GM18873 (cell line): Measurements from ENCODE around the gene SYCP1.
"Not testable (repeated sequence)": the region's sequence is repeated elsewhere in the genome, so short reads cannot be mapped to it uniquely, and the experiment has no call there.

Experiments
- ATAC-seq: cut with Tn5 transposase; IDR thresholded peaks from one replicate; pipeline ENCODE4 v1.9.1; 2021; ENCODE audit warnings: mild to moderate bottlenecking, moderate library complexity, moderate number of reproducible peaks; ENCODE audit not compliant: unreplicated experiment, low FRiP score

SYCP1 gene

DNA sequence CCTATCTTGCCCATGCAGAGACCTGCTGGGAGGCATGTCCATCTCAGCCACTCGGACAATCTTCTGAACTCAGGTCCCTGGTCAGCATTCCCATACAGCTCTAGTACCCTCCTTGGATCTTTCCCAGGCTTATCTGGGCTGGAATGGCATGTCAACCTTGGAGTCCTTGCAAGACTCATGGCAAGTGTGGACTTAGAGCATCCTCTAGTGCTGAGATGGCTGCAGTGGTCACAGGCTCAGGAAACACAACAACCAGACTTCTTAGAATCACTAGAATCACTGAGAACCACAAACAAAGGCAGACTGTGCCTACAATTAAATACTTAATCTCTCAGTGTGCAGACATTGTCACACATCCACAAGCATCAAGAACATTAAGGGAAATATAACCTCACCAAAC lies 101.9 kb downstream of the SYCP1 start:
- ATAC-seq = no peak

GRCh38 chr1:114959423-114959822 lies 104.8 kb downstream of the SYCP1 start:
- no peak for ATAC-seq

DNA sequence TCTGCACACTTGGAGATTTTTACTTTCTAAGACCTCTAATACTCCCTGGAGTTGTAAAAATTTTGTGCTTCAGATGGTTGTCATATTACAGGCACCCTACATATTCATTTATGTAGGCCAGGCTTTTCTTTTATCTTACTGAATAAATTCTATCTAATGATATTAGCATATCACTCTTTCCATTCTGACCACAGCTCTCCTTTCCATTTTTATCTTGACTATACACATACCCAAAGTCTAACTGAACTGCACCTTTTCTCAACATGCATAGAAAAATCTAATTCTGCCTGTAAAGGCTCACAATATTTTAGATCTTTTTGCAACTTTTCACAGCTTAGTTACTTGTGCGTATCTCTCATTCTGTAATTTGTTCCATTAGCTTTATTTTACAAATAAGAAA lies 122.2 kb downstream of the SYCP1 start:
- ATAC-seq = no peak

DNA sequence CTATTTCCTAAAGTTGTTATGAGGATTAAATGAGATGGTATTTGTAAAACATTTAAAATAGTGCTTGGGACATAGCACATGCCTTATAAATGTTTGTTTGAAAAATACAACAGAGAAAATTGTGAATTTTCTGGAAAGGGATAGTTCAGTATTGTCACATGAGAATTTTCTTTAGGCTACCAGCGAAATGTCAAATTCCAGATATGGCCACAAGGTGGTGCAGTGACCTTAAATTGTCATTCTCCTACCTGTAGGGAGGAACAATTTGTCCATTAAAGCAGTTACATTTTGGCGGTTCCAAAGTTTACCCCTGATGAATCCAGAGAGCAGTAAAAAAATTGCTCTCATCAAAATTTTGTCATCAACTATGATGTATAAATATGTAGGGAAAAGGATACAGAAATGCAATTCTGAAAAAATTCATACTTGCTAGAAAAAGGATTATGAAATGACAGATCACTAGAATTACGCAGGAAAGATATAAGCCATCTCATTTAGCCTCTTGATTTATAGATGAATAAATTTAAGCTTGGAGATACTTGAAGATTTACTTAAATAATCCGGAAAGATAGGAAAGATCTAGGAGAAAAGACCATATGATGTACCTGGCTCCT lies 124.7 kb downstream of the SYCP1 start:
- no peak for ATAC-seq

- ATAC-seq = no peak
Observed at GRCh38 chr1:114982251-114982650, 127.6 kb downstream of the SYCP1 start.

- ATAC-seq = no peak
Observed at GRCh38 chr1:114986286-114986685, 131.6 kb downstream of the SYCP1 start.

DNA sequence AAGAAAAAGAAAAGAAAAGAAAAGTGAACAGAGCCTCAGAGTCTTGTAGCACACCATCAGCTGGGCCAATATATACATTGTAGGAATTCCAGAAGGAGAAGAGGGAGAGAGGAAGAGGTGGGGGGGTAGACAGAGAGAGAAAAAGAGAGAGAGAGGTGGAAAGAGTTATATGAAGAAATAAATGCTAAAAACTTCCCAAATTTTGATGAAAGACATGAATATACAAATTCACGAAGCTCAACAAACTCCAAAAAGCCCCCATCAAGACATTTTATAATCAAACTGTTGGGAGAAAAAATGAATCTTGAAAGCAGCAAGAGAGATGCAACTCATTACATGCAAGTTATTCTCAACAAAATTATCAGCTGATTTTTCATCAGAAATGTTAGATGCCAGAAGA lies 133.4 kb downstream of the SYCP1 start:
- ATAC-seq = no peak

- no peak for ATAC-seq
Observed at GRCh38 chr1:114997510-114998289, 143.0 kb downstream of the SYCP1 start.

- ATAC-seq = no peak
Observed at GRCh38 chr1:115006191-115006590, 151.5 kb downstream of the SYCP1 start.

- no peak for ATAC-seq
Observed at GRCh38 chr1:115012006-115012405, 157.3 kb downstream of the SYCP1 start.

- ATAC-seq = no peak
Observed at GRCh38 chr1:115012434-115012833, 157.8 kb downstream of the SYCP1 start.

GRCh38 chr1:115013792-115014191 lies 159.1 kb downstream of the SYCP1 start:
- no peak for ATAC-seq

DNA sequence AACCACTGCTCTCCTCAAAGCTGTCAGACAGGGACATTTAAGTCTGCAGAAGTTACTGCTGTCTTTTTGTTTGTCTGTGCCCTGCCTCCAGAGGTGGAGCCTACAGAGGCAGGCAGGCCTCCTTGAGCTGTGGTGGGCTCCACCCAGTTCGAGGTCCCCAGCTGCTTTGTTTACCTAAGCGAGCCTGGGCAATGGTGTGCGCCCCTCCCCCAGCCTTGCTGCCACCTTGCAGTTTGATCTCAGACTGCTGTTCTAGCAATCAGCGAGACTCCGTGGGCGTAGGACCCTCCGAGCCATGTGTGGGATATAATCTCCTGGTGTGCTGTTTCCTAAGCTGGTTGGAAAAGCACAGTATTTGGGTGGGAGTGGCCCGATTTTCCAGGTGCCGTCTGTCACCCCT lies 164.9 kb downstream of the SYCP1 start:
- ATAC-seq = not testable (repeated sequence)

DNA sequence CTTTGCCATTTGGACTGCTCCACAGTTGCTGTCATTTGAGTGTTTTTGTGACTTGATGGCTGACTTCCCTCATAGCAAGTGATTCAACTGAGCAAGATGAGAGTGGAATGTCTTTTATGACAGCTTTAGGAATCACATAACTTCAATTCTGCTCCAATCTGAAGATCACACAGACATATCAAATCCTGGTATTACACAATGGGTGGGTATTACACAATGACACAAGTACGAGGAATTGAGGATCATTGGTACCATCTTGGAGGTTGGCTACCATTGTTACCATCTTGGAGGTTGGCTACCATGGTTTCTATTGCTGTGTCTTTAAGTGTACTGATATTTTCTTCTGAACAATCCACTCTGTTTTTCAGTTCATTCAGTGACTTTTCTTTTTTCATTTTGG lies 166.5 kb downstream of the SYCP1 start:
- no peak for ATAC-seq

- ATAC-seq = no peak
Observed at GRCh38 chr1:115023593-115023992, 168.9 kb downstream of the SYCP1 start.

GRCh38 chr1:115029526-115029925 lies 174.9 kb downstream of the SYCP1 start, which contains the start of gene TSHB:
TSHB (plus strand) TSS chr1:115029826; CDS start chr1:115033363, 3,537 bp downstream.
- ATAC-seq = no peak

DNA sequence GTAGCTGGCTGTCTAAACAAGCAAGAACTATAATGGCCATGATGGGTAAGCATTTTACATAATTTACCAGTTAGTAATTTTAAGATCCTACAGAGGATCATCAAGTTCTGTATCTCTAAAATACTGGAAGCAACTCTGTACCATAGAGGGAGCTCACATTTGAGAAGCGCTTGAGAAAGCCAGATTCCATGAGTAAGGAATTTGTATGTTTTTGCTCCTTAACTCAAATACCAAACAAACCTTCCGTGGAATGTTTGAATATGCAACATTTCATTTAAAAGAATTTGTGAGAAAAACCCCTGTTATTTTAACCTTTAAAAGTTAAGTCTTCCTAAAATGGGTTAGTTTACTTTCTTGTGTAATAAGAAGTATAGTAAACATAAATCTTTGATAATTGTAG lies 176.9 kb downstream of the SYCP1 start:
- no peak for ATAC-seq

DNA sequence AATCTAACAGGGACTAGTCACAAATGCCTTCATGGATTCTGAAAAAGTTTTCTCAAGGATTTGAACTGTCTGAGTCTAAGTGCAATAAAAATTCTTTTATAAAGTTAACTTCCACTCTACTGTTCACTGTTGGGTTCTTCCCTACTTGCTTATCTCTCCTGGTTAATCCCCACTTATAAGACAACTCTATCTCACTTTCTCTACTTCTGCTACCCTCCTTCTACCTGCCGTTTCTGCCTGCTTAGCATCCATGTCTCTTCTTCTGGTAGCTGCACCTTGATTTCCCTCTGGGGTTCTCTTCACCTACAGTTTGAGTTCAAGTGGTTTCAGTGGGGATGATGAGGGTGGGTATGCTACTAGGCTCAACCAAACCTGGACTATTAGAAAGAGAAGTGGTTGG lies 181.0 kb downstream of the SYCP1 start:
- ATAC-seq = no peak

DNA sequence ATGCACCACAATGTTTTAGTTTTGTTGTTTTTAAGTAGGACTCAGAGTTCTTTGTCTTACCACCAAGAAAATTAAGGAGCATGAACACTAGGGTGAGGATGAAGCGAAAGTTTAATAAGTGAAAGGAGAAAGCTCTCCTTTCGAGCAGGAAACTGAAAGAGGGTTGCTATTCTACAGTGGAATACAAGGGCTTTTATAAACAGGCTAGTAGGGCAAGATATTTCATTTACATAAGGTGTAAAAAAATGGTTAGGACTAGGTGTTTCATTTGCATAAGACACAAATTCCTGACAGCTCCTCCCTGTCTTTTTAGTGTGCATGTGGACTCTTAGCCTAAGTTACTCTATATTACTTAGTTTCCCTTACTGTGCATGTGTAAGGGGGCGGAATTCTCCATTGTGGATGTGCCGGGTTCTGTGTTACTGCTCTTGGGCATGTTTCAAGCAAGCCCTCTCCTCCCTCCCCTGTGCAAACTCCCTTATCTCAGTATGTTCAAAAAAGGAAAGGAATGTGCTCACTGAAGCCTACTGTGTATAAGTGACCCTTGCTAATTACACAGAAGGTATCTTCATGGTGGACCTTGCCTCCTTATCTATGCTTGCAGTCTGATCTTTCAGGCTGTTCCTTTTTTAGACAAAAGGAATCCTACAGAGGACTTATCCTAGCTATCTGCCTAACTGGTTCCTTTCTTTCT lies 182.3 kb downstream of the SYCP1 start:
- ATAC-seq = no peak

GRCh38 chr1:115040501-115040900 lies 185.8 kb downstream of the SYCP1 start:
- no peak for ATAC-seq

DNA sequence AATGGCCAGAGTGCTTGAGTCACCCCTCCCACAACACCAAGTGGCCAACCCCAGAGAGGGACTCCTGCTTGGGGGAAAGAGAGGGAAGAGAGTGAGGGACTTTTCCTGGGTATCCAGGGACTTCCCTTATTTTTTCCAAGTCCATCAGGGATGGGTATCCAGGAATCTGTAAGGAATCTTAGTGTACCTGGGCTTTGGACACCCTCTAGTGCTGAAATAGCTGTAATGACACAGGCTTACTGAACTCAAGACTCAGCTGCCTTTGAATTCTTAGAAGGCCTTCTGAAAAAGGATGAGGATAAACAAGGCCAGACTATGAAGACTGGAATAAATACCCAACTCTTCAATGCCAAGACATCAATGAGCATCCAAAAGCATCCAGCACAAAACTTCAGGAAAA lies 187.0 kb downstream of the SYCP1 start:
- no peak for ATAC-seq
